ENCODE results near the gene LONP1.

The LONP1 gene

GRCh38 chr19:5687360-5688198 lies 32.4 kb downstream of the LONP1 start (continued):
- TF ChIP-seq HIC1 (tag by site-specific recombination; IDR thresholded peaks at IDR 0.05): 0 out of 2 replicates have a peak, but pooled peaks have one; percentile 53
- TF ChIP-seq TRIM28 (IDR thresholded peaks at IDR 0.05; ENCODE audit: borderline replicate concordance, low read length): no peak
- no peak for TF ChIP-seq ZEB2 (tag by site-specific recombination; IDR thresholded peaks at IDR 0.05)
- no peak for TF ChIP-seq SP3 (tag by site-specific recombination; IDR thresholded peaks at IDR 0.05)
- TF ChIP-seq ZFP3 (tag by site-specific recombination; IDR thresholded peaks at IDR 0.05; ENCODE audit: low read depth): no peak

DNA sequence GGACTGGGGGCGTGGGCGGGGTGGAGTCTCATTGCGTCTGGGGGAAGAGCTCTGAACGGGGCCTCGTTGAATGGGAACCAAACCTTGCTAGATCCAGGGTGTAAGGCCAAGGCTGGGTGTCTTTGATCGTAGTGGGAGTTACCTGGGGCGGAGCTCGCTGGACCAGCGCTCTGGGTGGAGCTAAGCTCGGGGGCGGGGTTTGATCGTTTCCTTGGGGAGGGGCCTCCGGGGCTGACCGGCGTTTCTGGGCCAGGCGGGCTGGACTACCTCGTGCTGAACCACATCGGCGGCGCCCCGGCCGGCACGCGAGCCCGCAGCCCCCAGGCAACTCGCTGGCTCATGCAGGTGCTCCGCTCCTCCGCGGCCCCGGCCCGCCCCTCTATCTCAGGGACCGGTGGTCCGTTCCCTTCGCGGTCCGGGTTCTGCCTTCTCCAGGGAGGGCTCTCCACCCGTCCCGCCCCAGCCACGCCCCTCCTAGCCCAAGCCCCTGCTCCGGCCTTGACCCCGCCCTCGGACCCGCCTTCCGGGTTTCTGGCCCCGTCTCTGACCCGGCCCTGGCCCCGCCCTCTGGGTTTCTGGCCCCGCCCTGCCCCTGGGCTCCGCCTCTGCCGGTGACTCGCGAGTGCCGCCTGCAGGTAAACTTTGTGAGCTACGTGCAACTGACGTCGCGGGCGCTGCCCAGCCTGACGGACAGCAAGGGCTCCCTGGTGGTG lies 33.1 kb downstream of the LONP1 start:
- Histone ChIP-seq H3K9me3 (ENCODE audit: control insufficient read depth, insufficient read depth, low read depth, low read length) (no peaks in the 10 kb centered on the region), H3K4me3 (ENCODE audit: low read depth, low read length) (peak overlapping the region; percentile 58), H3K27ac (ENCODE audit: extremely low read depth, low read depth, low read length) (no peak overlapping the region), H3K36me3 (ENCODE audit: control insufficient read depth in 2 of 2, insufficient read depth in 1 of 2, low read length in 2 of 2) (peaks cover 0 to 16% of the 10 kb centered on the region in 2 experiments; a peak in 2 of 3 replicates), H3K4me1 (ENCODE audit: control insufficient read depth, insufficient read depth, low read length) (no peaks in the 10 kb centered on the region)
- ChIA-PET POLR2A (interaction anchor here (0.5 to 1.9 kb wide), 15 partner anchors 9 to 820 kb away, joined by 3 to 16 read pairs (median 3); partner anchors contain the start of genes CATSPERD, LONP1, PLIN3 and RANBP3), CTCF (interaction anchor here (0.5 to 2.2 kb wide), 20 partner anchors 10 to 1951 kb away, joined by 3 to 12 read pairs (median 3); partner anchors contain the start of gene CATSPERD)
- TF ChIP-seq ZNF366 (tag by site-specific recombination; conservative IDR thresholded peaks at IDR 0.05) (no peak), ZNF394 (tag by site-specific recombination; IDR thresholded peaks at IDR 0.05; ENCODE audit: borderline replicate concordance) (peak; percentile 30; the same call in 1 of the 2 replicates), ZNF747 (tag by site-specific recombination; IDR thresholded peaks at IDR 0.05) (no peak), ZNF514 (tag by site-specific recombination; IDR thresholded peaks at IDR 0.05) (no peak), ZFHX2 (tag by site-specific recombination; conservative IDR thresholded peaks at IDR 0.05) (peak; percentile 65), MYNN (tag by site-specific recombination; IDR thresholded peaks at IDR 0.05; ENCODE audit: borderline replicate concordance) (no peak), ZNF404 (tag by site-specific recombination; IDR thresholded peaks at IDR 0.05) (no peak), TRIM28 (IDR thresholded peaks at IDR 0.05; ENCODE audit: borderline replicate concordance, low read length) (no peak), ZBTB26 (tag by site-specific recombination; optimal IDR thresholded peaks at IDR 0.05) (peak; percentile 42), KLF8 (tag by site-specific recombination; IDR thresholded peaks at IDR 0.05) (peak; percentile 99), ZBTB8A (tag by site-specific recombination; IDR thresholded peaks at IDR 0.05) (0 out of 2 replicates have a peak, but pooled peaks have one; percentile 23), ZNF624 (tag by site-specific recombination; IDR thresholded peaks at IDR 0.05) (no peak), ZXDB (tag by site-specific recombination; IDR thresholded peaks at IDR 0.05) (peak; percentile 93), ZNF391 (tag by site-specific recombination; IDR thresholded peaks at IDR 0.05; ENCODE audit: borderline replicate concordance, low read depth) (no peak), SCRT1 (tag by site-specific recombination; IDR thresholded peaks at IDR 0.05; ENCODE audit: borderline replicate concordance) (no peak), PRDM10 (tag by site-specific recombination; IDR thresholded peaks at IDR 0.05) (peak; percentile 95), ZNF350 (tag by site-specific recombination; IDR thresholded peaks at IDR 0.05) (no peak), ZNF302 (tag by site-specific recombination; IDR thresholded peaks at IDR 0.05; ENCODE audit: low read depth) (no peak)
- TF ChIP-seq, protein P1, sequence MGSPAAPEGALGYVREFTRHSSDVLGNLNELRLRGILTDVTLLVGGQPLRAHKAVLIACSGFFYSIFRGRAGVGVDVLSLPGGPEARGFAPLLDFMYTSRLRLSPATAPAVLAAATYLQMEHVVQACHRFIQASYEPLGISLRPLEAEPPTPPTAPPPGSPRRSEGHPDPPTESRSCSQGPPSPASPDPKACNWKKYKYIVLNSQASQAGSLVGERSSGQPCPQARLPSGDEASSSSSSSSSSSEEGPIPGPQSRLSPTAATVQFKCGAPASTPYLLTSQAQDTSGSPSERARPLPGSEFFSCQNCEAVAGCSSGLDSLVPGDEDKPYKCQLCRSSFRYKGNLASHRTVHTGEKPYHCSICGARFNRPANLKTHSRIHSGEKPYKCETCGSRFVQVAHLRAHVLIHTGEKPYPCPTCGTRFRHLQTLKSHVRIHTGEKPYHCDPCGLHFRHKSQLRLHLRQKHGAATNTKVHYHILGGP (tag by site-specific recombination; IDR thresholded peaks at IDR 0.05): no peak
- TF ChIP-seq, protein P2, sequence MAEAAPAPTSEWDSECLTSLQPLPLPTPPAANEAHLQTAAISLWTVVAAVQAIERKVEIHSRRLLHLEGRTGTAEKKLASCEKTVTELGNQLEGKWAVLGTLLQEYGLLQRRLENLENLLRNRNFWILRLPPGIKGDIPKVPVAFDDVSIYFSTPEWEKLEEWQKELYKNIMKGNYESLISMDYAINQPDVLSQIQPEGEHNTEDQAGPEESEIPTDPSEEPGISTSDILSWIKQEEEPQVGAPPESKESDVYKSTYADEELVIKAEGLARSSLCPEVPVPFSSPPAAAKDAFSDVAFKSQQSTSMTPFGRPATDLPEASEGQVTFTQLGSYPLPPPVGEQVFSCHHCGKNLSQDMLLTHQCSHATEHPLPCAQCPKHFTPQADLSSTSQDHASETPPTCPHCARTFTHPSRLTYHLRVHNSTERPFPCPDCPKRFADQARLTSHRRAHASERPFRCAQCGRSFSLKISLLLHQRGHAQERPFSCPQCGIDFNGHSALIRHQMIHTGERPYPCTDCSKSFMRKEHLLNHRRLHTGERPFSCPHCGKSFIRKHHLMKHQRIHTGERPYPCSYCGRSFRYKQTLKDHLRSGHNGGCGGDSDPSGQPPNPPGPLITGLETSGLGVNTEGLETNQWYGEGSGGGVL (tag by site-specific recombination; IDR thresholded peaks at IDR 0.05): no peak
